ENCODE data around the gene HSPB7. TPM values are rescaled to one million over a fixed set of nuclear protein-coding genes. Genes with fewer than 3 reads are reported as not detected.
"Not testable (repeated sequence)": the region's sequence is repeated elsewhere in the genome, so short reads cannot be mapped to it uniquely, and the experiment has no call there.

Gene HSPB7
- polyA plus RNA-seq (2013, experiment 1 of 2; ENCODE audit: insufficient read length), result 15.5 TPM
- polyA plus RNA-seq (2013, experiment 2 of 2; ENCODE audit: insufficient read length), result 17.3 TPM

DNA sequence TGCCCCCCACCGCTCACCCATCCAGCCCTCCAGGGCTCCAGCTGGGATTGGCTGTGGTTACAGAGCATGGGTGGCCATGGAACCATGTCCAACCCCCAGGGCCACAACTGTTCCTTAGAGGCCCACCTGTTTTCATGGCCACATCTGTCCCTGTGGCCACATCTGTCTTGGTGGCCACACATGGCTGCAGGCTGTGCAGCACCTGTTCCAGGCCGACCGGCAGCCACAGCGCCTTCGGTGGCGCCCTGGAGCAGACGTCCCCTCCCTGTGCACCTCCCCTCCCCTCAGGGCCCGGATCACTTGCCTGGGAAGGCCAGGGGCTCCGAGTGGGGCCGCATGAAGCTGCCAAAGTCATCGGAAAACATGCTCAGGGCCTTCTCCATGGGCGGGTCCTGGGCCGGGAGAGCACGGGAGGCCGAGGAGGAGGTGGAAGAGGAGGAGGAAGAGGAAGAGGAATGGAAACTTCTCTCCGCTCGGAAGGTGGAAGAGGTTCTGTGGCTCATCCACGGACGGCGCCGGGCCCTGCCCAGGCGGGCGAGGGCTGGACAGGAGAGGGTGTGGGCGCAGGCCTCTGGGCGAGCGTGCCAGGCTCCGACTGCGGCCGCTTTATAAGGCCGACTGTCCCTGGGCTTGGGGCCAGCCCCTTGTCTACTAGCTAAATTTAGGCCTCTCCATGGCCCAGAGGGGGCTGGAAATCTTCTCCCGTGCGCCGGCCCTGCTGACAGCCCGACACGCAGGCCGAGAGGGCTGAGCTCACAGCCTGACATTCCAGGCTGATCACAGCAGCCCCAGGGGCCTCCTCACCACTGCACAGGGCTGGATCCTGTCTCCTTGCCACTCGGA is at the start of gene HSPB7:
HSPB7 (minus strand) TSS at position 583 of the 843 bp plus-strand sequence; CDS start at position 503, 80 bp downstream.
- peak; percentile 76 for DNase-seq

DNA sequence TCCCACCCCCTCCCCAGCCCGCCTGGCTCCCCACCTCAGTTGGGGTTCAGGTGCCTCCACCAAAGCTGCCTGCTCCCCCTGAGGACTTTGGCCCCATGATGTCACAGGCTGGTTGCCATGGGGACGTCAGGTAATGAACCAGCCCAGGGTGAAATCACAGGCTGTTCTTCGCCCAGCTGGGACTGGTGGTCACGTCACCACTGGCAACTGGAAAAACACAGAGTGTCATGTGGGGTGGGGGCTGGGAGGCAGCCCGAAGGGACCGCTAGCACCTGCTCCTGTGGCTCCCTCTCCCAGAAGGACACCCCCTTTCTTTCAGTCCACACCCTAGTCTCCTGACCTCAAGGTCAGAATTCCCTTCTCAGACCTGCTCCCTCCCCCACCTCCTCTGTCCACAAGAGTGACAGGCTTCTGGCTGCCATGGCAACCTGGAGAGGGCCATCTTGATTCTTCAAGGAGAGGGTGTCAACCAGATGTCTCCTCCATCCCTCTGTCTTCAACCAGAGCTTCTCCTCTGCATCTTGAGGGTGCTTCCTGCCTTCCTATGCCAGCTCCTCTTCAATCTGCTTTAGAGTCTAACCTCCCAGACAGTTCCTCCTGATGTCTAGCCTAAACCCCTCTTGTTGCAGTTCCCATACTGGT is 49.4 kb upstream of the HSPB7 start:
- DNase-seq, result no peak

DNA sequence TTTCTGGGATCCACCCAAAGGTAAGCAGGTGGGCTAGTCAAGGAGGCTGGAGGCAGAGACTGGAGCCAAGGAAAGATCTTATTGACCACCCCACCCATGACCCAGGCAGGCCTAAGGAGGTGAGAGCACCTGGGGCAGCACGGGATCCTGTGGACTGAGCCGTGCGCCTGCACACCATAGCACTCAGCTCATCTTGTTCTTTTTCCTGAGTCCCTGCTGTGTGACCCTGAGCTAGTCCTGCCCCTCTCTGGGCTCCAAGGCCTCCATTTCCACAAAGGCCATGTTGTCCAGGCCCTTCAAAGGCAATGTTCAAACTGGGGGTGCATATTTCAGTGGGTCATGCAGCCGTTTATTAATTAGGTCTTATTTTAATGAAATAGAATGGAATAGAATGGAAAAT is 48.4 kb upstream of the HSPB7 start:
- no peak for DNase-seq

DNA sequence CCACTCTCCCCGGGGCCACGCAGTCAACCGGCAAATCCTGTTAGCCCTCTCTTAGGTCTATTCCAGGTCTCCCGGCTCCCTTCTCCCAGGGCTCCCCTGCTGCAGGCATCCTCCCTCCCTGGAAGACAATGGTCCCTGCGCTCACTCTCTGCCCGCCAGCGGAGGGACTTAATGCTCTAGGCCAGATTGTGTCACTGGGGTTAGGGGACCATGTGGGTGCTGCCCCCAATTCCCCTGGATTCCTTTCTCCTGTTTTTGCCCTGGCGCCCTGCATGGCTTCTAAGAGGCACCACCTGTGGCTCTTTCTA is 47.4 kb upstream of the HSPB7 start:
- DNase-seq, result no peak

DNA sequence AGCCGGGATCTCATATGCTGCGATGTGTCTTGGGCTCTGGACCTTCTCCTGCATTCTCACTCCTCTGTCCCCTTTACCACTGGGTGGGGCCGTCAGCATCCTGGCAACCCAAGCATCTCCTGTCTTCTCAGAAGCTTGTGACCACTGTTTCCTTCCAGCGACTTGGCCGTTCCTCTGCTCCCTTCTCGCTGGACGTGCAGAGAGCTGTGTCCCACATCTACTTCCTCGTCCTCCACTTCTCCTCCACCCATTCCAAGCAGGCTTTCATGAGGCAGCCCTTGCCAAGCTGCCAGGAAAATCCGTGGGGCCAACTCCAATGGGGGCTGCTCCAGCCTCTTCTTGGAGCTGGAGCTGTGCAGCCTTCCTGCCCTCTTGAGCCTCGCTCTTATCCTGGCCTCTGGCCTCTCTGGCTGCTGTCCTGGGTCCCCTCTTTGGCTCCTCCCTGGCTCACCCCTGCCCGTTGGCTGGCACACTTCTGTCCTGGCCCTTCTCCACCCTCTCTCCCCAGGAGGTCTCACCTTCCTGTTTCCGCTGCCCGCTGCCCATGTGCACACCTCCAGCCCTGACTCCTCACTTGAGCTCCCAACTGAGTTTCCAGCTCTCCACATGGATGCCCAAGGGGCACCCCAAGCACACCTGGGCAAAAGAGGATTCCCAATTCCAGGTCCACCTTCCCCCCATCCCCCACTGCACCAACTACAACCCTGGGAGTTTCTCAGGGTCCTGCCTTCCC is 46.9 kb upstream of the HSPB7 start:
- no peak for DNase-seq

DNA sequence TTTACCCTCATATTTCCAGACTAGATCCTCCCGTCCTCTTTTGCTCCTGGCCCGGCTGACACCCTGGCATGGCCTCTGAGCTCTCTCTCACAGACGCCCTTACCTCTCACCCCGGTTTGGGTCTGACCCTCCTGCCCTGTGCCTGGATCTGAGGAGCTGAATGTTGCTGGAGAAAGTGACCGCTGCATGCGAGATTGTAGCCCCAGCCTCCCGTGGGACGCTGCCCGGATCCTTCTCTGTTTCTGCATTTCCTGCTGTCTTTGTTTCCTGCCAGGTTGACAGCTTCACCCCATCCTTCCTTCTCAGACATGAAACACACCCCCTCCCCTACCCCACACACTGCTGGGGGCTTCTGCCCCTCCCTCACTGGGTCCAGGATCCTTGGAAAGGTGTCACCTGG is 46.1 kb upstream of the HSPB7 start:
- no peak for DNase-seq

DNA sequence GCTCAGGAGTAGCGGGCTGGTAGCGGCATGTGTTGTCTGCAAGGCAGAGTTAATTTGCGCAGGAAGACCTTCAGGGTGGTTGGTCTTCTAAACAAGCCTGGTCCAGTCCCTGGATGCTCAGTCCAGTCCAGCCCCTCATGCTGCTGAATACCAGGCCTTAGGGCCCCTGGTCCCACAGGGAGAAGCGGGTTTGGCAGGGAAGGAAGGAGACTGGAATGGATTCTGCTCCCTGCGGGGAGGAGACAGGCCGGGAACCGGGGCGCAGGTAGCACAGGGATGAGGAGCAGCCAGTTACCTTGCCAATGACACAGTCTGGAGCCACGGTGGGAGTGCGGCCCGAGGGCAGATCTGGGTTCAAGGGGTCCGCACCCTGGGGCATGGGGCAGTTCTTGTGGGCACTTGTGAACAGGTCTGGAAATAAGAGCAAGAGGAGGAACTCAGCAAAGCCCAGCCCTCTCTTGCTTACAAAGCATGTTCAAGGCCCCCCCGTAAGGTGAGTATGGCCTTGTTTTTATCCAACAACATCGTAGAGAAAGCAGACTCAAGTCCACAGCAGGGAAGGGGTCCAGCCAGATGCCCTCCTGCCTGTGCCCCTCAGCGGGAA is 45.5 kb upstream of the HSPB7 start:
- DNase-seq, result no peak

DNA sequence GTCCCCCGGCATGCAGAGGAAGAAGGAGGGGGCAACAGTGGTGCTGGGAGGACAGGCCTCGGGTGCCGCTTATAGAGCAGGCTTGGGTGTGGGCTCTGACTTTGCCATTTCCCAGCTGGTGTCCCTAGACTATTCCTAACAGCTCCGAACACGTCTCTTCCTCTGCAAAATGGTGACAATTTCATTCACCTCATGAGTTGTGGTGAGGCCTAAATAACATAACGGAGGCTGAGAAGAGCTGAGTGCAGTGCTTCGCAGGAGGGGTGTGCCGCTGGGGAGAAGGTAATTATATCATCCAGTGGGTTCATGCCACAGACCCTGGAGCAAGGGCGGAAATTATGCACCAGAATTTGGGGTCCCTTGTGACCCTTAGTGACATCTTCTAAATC is 44.8 kb upstream of the HSPB7 start:
- DNase-seq, result not testable (repeated sequence)

DNA sequence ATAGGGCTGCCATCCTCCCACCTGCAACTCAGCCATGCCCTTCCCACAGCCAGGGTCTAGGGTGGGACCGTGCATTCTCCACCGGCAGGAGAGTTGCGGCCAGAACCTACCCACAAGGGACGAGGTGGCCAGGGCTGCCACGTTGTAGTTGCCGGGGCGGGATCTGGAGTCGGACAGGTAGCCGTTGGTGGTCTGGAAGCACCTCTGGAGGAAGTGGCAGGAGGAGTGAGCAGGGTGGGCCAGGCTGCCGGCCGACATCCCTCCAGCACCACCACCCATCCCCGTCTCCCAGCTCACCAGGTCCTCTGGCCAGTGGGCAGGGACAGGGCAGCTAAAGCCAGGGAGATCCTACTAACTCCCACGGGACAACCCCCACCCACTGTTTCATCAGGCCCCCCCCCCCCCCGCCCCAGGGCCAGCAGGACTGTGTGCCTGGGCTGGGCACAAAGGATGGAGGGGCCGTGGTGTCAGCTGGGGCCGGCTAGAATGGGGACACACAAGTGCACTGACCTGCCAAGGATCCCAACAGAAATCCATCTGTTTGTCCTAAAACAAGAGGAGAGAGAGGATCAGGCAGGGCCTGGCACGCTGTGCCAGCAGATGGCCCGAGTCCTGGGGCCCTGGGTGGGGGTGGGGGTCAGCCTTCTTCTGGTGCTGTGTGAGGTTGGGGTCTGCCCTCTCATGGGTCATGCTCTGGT is 44.3 kb upstream of the HSPB7 start:
- not testable (repeated sequence) for DNase-seq

DNA sequence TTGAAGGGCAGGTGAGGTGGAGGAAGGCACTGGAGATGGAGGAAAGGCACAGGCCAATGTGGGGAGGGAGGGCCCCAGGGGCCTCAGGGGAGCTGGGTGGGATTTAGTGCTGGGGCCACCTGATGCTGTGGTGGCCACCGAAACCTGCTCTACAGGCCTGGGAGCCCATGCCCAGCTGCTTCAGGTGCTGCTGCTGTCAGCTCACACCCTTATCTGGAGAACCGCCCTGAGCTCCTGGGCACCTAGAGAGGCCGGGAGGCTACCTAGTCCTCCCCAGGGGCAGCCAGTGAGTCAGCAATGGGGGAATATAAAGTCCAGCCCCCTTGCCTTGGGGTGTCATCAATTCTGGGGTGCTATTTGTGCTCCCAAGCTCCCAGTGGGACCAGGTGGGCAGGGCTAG is 43.4 kb upstream of the HSPB7 start:
- DNase-seq, result no peak

DNA sequence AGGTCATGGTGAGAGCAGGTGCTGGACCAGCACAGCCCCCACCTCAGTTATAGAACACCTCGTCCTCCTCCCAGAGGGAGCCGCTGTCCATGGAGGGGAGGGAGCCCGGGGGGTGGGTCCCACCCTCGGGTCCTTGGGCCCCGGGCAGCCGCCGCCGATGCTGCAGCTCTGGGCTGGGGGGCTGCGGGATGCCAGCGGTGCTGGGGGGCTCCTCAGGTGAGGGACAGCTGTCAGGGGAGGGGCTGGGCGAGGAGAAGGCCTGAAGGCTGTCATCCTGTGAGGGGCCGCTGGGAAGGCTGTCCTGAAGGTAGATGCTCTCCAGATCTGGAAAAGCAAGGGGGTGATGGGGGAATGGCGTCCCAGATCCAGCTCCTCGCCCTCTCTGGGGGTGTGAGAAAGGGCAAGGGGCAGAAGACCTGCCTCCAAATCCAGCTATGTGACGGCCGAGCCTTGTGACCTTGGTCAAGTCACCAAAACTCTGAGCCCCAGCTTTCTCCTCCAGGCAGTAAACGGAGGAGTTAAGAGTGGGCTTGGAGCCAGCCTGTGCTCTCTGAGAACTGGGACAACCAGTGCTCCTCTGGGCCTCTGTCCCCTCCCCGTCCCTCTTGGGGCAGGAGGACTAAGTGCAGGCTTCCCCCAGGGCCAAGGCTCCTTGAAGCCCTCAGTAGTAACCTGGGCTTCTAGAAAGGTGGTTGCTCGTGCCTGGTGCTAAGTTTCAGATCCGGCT is 40.7 kb upstream of the HSPB7 start:
- not testable (repeated sequence) for DNase-seq

DNA sequence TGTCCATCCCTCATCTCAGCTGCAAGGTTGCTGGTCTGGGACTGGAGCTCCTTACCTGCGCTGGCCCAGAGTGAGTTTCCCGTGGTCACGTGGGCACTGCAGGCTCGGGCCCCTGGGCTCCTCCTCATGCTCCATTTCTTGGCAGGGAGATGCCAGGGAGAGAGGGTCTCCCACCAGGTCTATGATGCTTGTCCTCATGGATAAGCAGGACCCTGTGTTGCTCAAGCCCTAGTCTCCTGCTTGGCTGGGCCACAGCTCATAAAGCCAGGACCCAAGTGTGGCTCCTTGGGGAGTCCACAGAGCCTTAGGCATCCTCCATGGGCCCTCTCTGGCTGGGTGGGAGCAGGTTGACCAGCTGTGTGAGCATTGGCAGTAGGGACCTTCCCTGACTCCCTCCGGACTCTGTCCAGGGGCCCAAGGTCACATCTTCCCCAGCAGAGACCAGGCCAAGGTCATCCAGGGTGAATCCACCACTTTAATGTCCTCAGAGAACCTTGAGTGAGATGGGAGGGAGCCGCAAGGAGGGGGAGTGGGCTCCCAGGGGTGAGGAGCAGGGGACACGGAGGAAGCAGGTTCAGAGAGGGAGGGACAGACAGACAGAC is 39.6 kb upstream of the HSPB7 start:
- not testable (repeated sequence) for DNase-seq

DNA sequence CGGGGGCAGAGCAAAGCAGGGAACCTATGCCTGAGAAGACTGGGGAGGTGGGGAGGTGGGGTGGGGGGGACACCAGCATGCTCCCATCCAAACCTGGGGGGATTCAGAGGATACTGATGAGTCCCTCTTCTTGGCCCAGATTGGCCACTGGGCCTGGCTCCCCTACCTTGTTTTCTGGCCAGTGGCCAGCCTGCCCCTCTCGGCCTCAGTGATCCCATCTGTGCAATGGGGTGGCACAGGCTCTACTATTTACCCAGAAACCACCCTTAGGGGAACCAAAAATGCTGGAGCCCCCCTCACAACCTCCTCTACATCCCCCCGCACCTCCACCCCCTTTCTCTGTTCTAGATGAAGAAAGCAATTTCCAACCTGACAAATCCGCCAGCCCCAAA is 38.7 kb upstream of the HSPB7 start:
- DNase-seq, result not testable (repeated sequence)

DNA sequence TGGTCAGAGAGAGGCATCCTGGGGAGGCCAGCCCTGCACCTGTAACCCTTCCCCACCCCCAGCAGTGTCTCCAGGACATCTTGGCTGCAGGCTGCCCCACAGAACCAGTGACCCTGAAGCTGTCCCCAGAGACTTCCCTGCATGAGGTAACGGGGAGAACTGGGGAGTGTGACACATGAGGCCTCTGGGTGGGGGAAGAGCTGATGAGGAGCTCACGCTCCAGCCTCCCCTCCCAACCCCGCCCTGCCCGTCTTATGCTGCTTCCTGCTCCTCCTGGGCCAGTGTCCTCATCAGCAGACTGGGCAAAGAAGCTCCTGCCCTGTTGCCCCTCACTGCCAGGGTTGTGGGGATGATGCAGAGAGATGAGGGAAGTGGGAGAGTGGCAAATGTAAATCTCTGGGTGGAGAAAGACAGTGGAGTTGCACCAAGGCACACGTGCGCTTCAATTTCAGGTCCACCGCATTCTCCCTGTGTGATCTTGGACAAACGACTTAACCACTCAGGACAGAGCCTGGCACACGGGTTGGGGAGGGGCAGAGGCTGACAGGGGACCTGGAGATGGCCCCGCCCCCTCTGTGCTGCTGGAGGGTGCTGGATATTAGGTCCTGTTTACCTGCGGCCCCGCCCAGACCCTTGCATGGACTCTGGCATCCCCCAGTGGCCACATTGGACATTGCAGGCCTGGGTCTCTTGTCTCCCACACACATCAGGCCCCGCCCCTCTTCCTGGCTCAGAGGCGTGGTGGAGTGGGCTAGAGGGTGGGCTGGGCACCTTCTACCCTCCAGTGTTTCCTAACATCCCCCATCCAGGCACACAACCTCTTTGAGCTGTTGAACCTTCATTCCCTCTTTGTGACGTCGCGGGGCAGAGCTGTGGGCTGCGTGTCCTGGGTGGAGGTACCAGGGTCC is 38.0 kb upstream of the HSPB7 start:
- peak; percentile 65 for DNase-seq

DNA sequence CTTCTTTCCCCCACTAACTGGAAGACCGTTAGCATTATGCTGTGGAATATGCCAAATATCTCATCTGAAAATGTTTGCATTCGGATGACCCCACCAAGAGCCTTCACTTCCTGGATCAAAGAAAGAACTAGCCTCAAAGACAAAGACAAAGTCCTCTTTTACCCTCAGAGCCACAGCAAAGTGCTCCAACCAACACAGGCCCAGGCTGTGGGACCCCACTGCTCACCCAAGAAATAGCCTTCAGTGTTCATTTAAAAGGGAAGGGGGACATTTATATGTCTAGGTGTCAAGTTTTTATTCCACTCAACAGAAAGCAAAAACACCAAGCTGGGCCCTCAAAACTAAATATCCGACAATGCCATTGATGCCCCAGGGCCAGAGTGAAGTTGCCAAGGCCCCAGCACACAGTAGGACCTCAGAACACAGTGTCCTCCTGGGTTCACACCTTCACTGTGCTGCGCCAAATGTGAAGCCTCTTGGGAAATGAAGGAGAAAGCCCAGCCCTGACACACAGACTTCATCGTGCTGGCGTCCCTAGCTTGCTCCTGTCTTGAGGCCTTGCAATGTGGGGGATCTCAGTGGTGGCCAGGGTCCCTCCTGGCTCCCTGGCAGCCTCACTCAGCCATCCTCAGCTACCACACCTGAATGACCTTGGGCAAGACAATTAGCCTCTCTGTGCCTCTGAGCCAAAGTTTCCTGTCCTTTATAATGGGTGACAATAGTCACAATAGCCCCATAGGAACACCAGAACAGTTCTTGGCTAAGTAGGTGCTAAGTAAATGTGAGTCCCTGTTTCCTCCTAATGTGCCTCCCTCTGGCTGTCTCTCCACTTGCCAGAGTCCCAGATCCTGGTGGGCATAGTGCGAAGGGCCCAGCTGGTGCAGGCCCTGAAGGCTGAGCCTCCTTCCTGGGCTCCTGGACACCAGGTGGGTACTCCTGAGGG is 37.0 kb upstream of the HSPB7 start:
- DNase-seq, result no peak

DNA sequence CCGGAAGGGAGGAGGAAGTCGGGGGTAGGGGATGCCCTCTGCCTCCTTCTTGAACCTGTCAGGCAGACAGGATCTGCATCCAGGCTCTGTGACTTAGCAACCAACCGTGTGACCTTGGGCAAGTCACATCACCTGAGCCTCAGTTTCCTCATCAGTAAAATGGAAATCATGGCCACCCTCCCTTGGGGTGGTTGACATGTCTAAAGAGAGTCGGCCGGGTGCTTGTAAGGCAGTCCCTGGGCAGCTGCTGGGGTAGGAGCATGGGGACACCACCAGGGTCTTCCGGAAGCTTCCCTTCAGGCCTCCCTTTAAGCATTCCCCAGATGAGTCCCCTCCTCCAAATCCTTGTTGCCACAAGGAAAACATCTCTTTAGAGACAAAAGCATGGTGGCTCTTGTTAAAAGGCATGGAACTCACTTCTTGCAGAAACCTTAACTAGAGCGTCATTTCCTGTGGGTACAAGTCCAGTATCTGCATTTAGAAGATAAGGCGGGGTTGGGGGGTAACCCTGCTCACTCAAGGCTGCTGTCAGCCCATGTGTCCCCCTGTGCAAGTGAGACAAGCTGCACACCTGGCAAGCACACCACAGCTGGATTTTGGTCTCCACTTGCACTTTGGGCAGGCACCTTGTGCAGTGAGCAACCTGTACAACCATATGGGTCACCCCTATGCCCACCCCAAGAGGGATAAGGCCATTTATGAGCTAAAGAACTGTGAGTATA is 36.1 kb upstream of the HSPB7 start:
- no peak for DNase-seq

DNA sequence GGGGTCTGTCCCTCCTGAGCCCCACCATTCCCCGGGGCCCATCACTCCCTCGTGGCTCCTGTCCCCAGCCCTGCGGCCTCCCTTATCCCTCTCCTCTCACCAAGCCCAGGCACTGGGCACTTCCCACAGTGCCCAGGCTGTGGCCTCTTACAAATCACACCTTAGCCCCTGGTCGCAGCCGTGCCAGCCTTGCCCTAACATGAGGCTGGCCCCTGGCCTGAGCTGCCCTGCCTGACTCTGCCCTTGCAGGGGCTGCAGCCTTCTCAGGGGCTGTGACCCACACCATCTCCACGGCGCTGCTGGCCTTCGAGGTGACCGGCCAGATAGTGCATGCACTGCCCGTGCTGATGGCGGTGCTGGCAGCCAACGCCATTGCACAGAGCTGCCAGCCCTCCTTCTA is 34.1 kb upstream of the HSPB7 start:
- DNase-seq, result not testable (repeated sequence)

DNA sequence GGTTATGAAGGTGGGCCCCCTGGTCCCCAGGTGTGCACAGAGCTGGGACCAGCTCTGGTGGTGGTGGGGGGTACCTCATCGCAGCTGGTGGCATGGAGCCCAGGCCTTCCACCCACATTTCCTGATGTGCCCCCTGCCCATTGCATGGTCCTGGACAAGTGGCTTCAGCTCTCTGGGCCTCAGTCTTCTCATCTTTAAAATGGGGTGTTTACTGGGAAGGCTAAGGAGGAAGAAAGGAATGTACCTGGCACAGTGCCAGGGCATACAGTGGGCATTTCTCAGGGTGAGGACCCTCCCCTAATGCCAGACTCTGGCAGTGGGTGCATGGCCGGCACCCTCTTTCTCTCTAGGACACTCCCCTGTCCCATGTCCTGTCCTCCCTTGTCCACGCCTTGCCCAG is 33.2 kb upstream of the HSPB7 start:
- DNase-seq, result no peak
